ENCODE results near the gene OR3A2.
A peak's percentile ranks its signal among the peaks of the same experiment; 100 is the strongest.
"Not testable (repeated sequence)": the region's sequence is repeated elsewhere in the genome, so short reads cannot be mapped to it uniquely, and the experiment has no call there.

The OR3A2 gene

GRCh38 chr17:3385869-3386816 lies at the start of gene OR3A2:
OR3A2 (minus strand) TSS chr17:3386308.
- peak; percentile 8 for DNase-seq

DNA sequence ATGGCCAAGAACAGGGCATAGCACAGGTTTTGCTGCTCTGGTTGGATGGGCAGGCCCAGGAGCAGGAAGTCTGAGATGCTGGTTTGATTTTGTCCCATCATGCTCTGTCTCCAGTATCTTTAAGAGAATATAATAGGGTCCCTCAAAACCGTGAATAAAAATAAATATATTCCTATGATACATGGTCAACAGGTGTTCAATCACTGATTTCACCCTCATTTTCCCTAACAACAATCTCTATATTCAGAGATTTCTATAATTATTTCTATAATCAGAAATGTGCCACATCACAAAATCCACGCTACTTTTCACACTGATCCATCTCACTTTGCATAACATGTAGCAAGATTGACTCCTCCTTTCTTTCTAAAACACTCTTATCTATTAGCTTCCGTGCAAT lies 47.6 kb upstream of the OR3A2 start, which contains the start of gene OR1E2:
Gene OR1E2 (minus strand): TSS at position 101 of the 400 bp plus-strand sequence. CDS start 0 bp downstream, at position 101.
- DNase-seq = no peak

- DNase-seq = not testable (repeated sequence)
Measured at GRCh38 chr17:3433215-3433614, 47.1 kb upstream of the OR3A2 start.

GRCh38 chr17:3418222-3418621 lies 32.1 kb upstream of the OR3A2 start:
- no peak for DNase-seq

DNA sequence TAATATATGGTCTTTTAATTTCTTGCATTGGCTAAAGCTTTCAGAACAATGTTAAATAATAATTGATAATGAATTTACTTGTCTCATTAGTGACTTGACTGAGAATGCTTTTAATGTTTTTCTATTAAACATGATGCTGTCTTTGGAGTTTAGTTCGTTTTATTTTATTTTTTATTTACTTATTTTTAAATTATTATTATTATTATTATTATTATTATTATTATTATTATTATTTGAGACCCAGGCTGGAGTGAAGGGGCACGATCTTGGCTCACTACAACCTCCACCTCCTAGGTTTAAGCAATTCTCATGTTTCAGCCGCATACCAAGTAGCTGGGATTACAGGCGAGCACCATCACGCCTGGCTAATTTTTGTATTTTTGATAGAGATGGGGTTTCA lies 29.5 kb upstream of the OR3A2 start:
- DNase-seq = no peak

DNA sequence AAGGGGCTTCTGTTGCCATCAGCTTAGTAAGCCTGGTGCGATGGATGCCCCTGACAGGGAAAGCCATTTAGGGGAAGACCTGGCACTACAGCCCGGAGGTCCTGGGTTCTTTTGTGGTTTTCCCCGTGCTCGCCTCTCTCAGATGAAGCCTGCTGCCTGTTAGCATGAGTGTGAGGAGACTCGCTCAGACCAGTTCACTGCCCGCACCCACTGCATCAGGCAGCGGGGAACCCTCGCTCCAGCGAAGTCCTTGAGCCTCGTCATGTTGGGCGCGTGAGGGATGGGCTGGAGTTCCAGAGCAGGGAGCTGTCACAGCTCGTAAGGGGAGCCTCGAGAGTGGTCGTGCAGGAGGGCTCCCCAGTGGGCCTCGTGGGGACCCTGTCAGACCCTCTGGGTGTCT lies 26.1 kb upstream of the OR3A2 start:
- not testable (repeated sequence) for DNase-seq

- no peak for DNase-seq
Measured at GRCh38 chr17:3411070-3411469, 25.0 kb upstream of the OR3A2 start, which contains the start of gene OR3A3. OR3A3 (plus strand) TSS chr17:3411370.

DNA sequence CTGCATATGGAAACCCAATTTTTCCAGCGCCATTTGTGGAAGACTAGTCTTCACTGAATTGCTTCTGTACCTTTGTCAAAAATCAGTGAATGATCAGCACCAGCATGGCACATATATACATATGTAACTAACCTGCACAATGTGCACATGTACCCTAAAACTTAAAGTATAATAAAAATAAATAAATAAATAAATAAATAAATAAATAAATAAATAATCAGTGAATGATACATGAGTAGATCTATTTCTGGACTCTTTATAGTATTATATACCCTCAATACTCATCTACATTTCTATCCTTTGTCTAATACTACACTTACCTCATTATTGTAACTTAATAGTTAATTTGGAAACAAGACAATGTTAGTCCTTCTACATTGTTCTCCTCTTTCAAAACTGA lies 17.7 kb upstream of the OR3A2 start:
- not testable (repeated sequence) for DNase-seq

GRCh38 chr17:3401786-3402185 lies 15.7 kb upstream of the OR3A2 start:
- no peak for DNase-seq

DNA sequence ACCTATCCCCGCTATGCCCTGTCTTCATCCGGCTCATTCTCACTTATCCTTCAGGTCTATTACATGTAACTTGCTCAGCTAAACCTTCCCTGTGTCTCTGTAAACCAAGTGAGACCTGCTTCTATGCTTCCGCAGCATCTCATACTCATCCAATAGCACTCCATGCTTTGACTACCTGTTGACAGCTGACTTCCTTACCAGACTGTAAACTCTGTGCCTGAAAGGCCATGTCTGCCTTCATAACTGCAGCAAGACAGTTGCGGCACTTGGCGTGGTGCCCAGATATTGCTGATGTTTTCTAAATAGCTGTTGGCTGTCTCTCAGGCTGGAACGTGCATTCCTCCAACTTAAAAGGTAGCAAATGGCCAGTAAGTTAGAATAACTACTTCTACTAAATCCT lies 13.9 kb upstream of the OR3A2 start:
- DNase-seq = no peak

DNA sequence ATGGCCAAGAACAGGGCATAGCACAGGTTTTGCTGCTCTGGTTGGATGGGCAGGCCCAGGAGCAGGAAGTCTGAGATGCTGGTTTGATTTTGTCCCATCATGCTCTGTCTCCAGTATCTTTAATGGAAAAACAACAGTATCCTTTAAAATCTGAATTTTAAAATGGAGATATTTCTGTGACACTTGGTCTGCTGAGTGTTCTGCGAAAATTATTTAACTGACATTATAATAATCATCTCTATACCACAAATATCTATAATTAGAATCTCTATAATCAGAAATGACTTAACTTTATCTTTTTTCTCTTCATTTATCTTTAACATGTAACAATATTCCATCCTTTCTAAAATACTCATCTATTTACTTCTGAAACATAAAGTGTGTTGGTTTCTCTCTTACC lies 12.2 kb upstream of the OR3A2 start, which contains the start of gene OR1E1:
Gene OR1E1 (minus strand): TSS at position 101 of the 400 bp plus-strand sequence. CDS start 0 bp downstream, at position 101.
- DNase-seq = no peak

DNA sequence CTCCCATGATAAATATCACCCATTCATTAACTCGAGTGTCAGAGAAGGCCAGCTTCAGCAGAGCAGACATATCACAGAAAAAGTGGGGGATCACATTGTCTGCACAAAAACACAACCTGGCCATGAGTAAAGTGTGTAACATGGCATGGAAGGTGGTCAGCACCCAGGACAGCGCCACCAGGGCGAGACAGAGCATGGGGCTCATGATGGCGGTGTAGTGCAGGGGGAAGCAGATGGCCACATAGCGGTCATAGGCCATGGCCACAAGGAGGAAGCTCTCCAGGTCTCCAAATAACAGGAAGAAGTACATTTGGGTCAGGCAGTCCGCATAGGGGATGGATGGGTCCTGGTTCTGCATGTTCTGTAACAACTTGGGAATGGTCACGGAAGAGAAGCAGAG lies 11.7 kb upstream of the OR3A2 start:
- DNase-seq = not testable (repeated sequence)

DNA sequence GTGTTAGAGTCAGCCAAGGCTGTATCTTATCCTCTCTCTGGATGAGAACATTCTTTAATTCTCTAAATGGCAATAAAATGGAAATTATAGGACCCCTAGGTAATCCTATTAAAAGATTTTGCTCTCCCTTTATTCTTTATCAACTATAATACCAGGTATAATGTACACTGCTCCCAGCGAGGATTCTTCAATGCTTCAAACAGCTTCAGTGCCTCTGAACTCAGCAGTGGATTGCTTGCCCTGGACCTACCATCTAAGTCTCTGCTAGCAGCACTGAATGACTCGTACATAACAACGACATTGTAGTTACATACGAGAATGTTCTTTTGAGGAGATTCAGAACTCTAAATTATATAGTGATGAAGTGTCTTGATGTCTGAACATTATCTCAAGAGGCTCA lies 3.7 kb upstream of the OR3A2 start:
- DNase-seq = no peak

- DNase-seq = no peak
Measured at GRCh38 chr17:3381957-3382356, 4.2 kb downstream of the OR3A2 start.

DNA sequence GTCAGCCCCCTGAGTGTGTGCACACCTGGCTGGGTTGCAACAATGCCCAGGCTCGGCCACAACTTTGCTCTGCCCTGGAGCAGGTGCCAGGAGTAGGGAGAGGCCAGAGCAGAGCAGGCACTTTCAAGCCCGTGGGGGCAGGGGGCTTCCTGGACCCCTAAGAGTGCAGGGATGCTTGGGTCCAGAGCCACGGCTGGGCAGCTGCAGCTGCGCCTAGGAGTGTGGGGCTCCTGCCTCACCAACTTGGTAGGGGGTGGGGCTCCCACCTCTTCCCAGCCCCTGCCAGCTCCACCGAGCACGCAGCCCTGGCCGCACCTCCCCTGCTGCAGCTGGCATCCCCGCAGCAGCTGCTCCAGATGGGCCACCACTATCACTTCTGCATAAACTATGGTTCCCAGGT lies 7.8 kb downstream of the OR3A2 start:
- no peak for DNase-seq

DNA sequence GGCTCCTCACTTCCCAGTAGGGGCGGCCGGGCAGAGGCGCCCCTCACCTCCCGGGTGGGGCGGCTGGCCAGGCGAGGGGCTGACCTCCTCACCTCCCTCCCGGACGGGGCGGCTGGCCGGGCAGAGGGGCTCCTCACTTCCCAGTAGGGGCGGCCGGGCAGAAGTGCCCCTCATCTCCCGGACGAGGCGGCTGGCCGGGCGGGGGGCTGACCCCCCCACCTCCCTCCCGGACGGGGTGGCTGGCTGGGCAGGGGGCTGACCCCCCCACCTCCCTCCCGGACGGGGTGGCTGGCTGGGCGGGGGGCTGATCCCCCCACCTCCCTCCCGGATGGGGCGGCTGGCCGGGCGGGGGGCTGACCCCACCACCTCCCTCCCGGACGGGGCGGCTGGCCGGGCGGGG lies 14.9 kb downstream of the OR3A2 start:
- not testable (repeated sequence) for DNase-seq

DNA sequence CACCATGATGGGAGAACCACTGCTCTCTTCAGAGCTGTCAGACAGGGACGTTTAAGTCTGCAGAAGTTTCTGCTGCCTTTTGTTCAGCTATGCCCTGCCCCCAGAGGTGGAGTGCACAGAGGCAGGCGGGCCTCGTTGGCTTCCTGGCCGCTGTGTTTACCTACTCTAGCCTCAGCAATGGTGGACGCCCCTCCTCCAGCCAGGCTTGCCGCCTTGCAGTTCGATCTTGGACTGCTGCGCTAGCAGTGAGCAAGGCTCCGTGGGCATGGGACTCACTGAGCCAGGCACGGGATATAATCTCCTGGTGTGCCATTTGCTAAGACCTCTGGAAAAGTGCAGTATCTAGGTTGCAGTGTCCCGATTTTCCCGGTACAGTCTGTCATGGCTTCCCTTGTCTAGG lies 43.3 kb downstream of the OR3A2 start:
- not testable (repeated sequence) for DNase-seq

DNA sequence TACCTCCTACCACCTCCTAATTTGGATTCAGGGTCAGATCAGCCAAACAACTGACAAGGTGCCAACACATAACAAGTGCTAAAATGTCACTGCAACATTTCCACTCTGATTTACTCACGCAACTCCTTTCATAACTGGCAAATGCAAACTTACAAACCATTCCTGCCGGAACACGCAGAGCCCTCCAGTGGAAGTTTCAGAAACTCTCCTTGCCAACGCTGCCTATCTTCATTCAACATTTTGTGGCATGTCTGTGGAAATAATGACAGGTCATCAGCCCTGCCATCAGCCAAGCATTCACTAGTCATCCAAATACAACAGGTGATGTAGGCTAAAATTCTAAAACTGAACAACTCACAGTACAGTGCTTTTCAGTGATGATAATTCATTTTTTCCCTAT lies 50.2 kb downstream of the OR3A2 start:
- DNase-seq = no peak

- DNase-seq = no peak
Measured at GRCh38 chr17:3318336-3318735, 67.8 kb downstream of the OR3A2 start.

DNA sequence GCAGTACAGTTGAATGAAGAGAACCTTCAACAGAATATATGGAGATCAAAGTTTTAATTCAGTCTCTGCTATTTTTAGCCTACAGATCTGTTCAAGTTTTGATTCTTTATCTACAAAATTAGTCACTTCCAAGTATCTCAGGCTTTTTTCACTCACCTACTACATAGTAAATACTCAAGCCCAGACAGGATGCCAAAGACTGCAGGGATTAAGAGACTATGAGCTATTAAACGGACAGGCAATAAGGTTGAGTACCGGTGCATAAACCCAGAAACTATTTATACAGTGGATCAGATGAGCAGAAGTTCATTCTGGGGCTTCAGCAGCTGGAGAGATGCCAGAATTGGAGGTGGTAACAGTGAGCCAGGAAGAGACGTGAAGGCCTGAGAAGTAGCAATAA lies 69.3 kb downstream of the OR3A2 start:
- DNase-seq = no peak

DNA sequence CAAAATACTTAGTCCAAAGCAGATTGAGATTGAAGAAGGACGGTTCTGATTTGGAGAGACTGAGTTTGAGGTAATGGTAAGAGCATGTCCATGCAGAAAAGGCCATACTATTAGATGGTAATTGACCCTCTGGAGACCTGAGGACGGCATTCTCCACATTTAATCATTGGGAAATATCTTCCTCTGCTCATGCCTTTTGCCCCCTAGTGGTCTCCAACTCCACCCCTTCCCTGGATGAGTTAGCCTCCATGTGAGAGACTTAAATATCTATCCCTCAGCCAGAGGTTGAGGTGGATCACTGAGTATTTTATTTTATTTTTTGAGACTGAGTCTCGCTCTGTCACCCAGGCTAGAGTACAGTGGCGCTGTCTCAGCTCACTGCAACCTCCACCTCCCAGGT lies 77.5 kb downstream of the OR3A2 start:
- DNase-seq = no peak

- no peak for DNase-seq
Measured at GRCh38 chr17:3298260-3298659, 87.8 kb downstream of the OR3A2 start, which contains the start of gene OR3A1. OR3A1 (minus strand) TSS chr17:3298360; CDS start chr17:3292582, 5,778 bp downstream.

DNA sequence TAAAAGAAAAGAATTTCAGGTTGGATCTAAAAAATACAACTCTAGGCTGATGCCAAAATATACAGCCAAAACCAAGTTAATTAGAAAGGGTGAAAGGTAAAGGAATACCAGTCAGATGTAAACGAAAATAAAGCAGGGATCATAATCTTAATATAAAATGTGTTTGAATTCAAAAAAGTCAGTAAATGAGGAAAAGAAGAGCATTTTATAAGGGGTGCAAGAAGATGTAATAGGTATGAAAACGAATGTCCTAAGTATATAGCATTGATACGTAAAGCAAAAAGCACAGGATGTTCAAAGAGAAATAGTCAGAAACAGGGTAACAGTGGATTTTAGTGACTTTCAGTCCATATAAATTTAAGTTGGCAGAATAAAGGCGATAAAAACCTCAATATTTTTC lies 90.5 kb downstream of the OR3A2 start:
- no peak for DNase-seq

- DNase-seq = not testable (repeated sequence)
Measured at GRCh38 chr17:3293548-3293947, 92.6 kb downstream of the OR3A2 start.

Data from activated CD4-positive, alpha-beta T cell treated with anti-CD3 and anti-CD28 coated beads, Interleukin-2, amount 50 U/mL, for 16 hours (primary cell).